Measurements from ENCODE around the gene THOC3. TPM values are rescaled to one million over a fixed set of nuclear protein-coding genes. Genes with fewer than 3 reads are reported as not detected.
"Not testable (repeated sequence)": the region's sequence is repeated elsewhere in the genome, so short reads cannot be mapped to it uniquely, and the experiment has no call there.

THOC3 gene
- total and polyA plus RNA-seq, 2 of the 8 experiments (the other 6 are each of a cell fraction or from before 2014, with no cell fraction given): 60.2 to 82.7 TPM

- FAIRE-seq: not testable (repeated sequence)
Observed at GRCh38 chr5:175928752-175929151, 39.4 kb downstream of the THOC3 start.

GRCh38 chr5:175925106-175925505, 43.0 kb downstream of the THOC3 start:
- H3K36me3 ChIP-seq (ENCODE audit: control insufficient read depth in 2 of 4, insufficient read depth in 4 of 4, low read length in 3 of 4); H3K27me3 ChIP-seq (replicated peaks in 1 of 4; ENCODE audit: control insufficient read depth in 3 of 4, extremely low read depth in 1 of 4, insufficient read depth in 3 of 4, low read length in 3 of 4); POLR2A ChIA-PET (ENCODE audit: partially characterized antibody); H4K91ac ChIP-seq (replicated peaks; ENCODE audit: insufficient read length, low read length); H2BK20ac ChIP-seq (ENCODE audit: low read length); H2AFZ ChIP-seq (ENCODE audit: low read length); H3K56ac ChIP-seq (replicated peaks; ENCODE audit: insufficient read length, low read depth, low read length); H4K8ac ChIP-seq (ENCODE audit: extremely low read depth, insufficient read depth, low read length); H4K5ac ChIP-seq (ENCODE audit: insufficient read length, low read depth, low read length); H2BK5ac ChIP-seq (ENCODE audit: low read depth, low read length); H3K27ac ChIP-seq (ENCODE audit: low read depth, low read length); H3K23me2 ChIP-seq (ENCODE audit: low read depth, low read length); H4K20me1 ChIP-seq (replicated peaks in 1 of 2; ENCODE audit: control insufficient read depth in 1 of 2, insufficient read depth in 2 of 2, low read length in 2 of 2); H3K9ac ChIP-seq (replicated peaks in 1 of 4; ENCODE audit: extremely low read depth in 1 of 4, low read depth in 3 of 4, low read length in 3 of 4); H3K23ac ChIP-seq (ENCODE audit: insufficient read length); DNase-seq (ENCODE audit: low read depth in 1 of 2, low spot score in 2 of 2); H3K4me3 ChIP-seq (ENCODE audit: extremely low read depth in 1 of 4, insufficient read depth in 2 of 4, low read depth in 3 of 4, low read length in 4 of 4); CTCF ChIA-PET (ENCODE audit: partially characterized antibody); H3K79me2 ChIP-seq (ENCODE audit: control insufficient read depth in 1 of 2, insufficient read depth in 2 of 2, low read length in 2 of 2); H3K4me2 ChIP-seq (ENCODE audit: insufficient read depth in 1 of 2, low read depth in 2 of 2, low read length in 2 of 2); H2BK120ac ChIP-seq (replicated peaks; ENCODE audit: low read depth, low read length); H3K14ac ChIP-seq (ENCODE audit: insufficient read length); FAIRE-seq; H3K9me3 ChIP-seq (ENCODE audit: insufficient read depth in 2 of 2, low read depth in 1 of 2, low read length in 1 of 2); H3K4ac ChIP-seq (replicated peaks; ENCODE audit: insufficient read length, low read depth, low read length); H2BK15ac ChIP-seq (ENCODE audit: low read length); H3K4me1 ChIP-seq (replicated peaks in 1 of 4; ENCODE audit: control insufficient read depth in 3 of 4, insufficient read depth in 4 of 4, low read length in 3 of 4); H2AK5ac ChIP-seq (ENCODE audit: low read depth, low read length); H2BK12ac ChIP-seq (ENCODE audit: low read depth, low read length); H3K18ac ChIP-seq (ENCODE audit: extremely low read depth, low read length): not testable (repeated sequence)
- 92% methylated on average over 4 of the region's 4 CpGs; no CpG with 5 or more reads in 1 of the 2 experiments for WGBS, 2 experiments (ENCODE audit: extremely low coverage in 1 of 2, insufficient coverage in 1 of 2, insufficient read length in 1 of 2, insufficient replicate concordance in 2 of 2, low coverage in 1 of 2, low lambda C conversion rate in 2 of 2, missing lambda C conversion rate in 1 of 2)
- H3K79me1 ChIP-seq (ENCODE audit: low read depth, low read length): peaks cover 10% of the 10 kb centered on the region; the same call in 1 of the 2 replicates

More at GRCh38 chr5:175928752-175929151, 39.4 kb downstream of the THOC3 start:
- H3K23me2 ChIP-seq (ENCODE audit: low read depth, low read length); DNase-seq (ENCODE audit: low read depth in 1 of 2, low spot score in 2 of 2); H2BK15ac ChIP-seq (ENCODE audit: low read length); H2AK5ac ChIP-seq (ENCODE audit: low read depth, low read length); H2BK120ac ChIP-seq (replicated peaks; ENCODE audit: low read depth, low read length); H3K9ac ChIP-seq (replicated peaks in 1 of 4; ENCODE audit: extremely low read depth in 1 of 4, low read depth in 3 of 4, low read length in 3 of 4); H2BK5ac ChIP-seq (ENCODE audit: low read depth, low read length); H4K20me1 ChIP-seq (replicated peaks in 1 of 2; ENCODE audit: control insufficient read depth in 1 of 2, insufficient read depth in 2 of 2, low read length in 2 of 2); H3K4me2 ChIP-seq (ENCODE audit: insufficient read depth in 1 of 2, low read depth in 2 of 2, low read length in 2 of 2); H3K23ac ChIP-seq (ENCODE audit: insufficient read length); H3K4me3 ChIP-seq (ENCODE audit: extremely low read depth in 1 of 4, insufficient read depth in 2 of 4, low read depth in 3 of 4, low read length in 4 of 4); H3K79me1 ChIP-seq (ENCODE audit: low read depth, low read length); H4K91ac ChIP-seq (replicated peaks; ENCODE audit: insufficient read length, low read length); H3K56ac ChIP-seq (replicated peaks; ENCODE audit: insufficient read length, low read depth, low read length); H3K36me3 ChIP-seq (ENCODE audit: control insufficient read depth in 2 of 4, insufficient read depth in 4 of 4, low read length in 3 of 4); H4K8ac ChIP-seq (ENCODE audit: extremely low read depth, insufficient read depth, low read length); H3K27ac ChIP-seq (ENCODE audit: low read depth, low read length); H3K18ac ChIP-seq (ENCODE audit: extremely low read depth, low read length); H2AFZ ChIP-seq (ENCODE audit: low read length); H3K27me3 ChIP-seq (replicated peaks in 1 of 4; ENCODE audit: control insufficient read depth in 3 of 4, extremely low read depth in 1 of 4, insufficient read depth in 3 of 4, low read length in 3 of 4); H3K4me1 ChIP-seq (replicated peaks in 1 of 4; ENCODE audit: control insufficient read depth in 3 of 4, insufficient read depth in 4 of 4, low read length in 3 of 4); H3K4ac ChIP-seq (replicated peaks; ENCODE audit: insufficient read length, low read depth, low read length); H3K14ac ChIP-seq (ENCODE audit: insufficient read length); H3K79me2 ChIP-seq (ENCODE audit: control insufficient read depth in 1 of 2, insufficient read depth in 2 of 2, low read length in 2 of 2); POLR2A ChIA-PET (ENCODE audit: partially characterized antibody); H3K9me3 ChIP-seq (ENCODE audit: insufficient read depth in 2 of 2, low read depth in 1 of 2, low read length in 1 of 2); CTCF ChIA-PET (ENCODE audit: partially characterized antibody); H2BK20ac ChIP-seq (ENCODE audit: low read length); H4K5ac ChIP-seq (ENCODE audit: insufficient read length, low read depth, low read length); H2BK12ac ChIP-seq (ENCODE audit: low read depth, low read length): not testable (repeated sequence)
- 89% methylated on average over 1 of the region's 1 CpG; no CpG with 5 or more reads in 1 of the 2 experiments for WGBS, 2 experiments (ENCODE audit: extremely low coverage in 1 of 2, insufficient coverage in 1 of 2, insufficient read length in 1 of 2, insufficient replicate concordance in 2 of 2, low coverage in 1 of 2, low lambda C conversion rate in 2 of 2, missing lambda C conversion rate in 1 of 2)
